NCI-H1417 (cell line): Measurements from ENCODE around the gene CLIP2.
"Not testable (repeated sequence)": the region's sequence is repeated elsewhere in the genome, so short reads cannot be mapped to it uniquely, and the experiment has no call there.

Experiments used
- DNase-seq, 3 experiments: peaks; one replicate each; lab custom pipeline; 2025; lab: John Stamatoyannopoulos, UW

CLIP2 gene

DNA sequence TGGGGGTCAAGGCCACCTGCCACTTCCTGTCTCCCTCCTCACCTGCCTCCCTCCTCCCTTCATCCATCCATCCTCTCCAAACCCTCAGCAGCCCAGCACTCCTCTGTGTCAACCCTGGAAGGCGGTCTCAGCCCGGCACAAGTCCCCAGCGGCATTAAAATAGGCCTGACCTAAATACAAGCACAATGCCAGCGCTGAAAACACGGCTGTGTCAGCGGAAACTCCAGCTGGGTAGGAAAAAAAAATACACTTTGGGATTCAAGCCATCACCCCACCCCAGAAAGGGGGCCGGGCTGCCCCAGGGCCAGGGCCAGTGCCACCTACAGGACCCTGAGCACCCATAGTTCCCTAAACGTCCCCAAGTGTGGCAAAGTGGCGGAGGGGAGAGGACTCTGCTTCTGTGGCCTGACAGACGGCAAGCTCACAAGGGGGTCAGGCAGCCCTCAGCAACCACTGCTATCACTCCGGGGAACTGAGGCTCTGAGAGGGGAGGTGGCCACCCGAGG is 141.8 kb downstream of the CLIP2 start:
- DNase-seq = peak in 1 of 3 experiments; percentile 39

DNA sequence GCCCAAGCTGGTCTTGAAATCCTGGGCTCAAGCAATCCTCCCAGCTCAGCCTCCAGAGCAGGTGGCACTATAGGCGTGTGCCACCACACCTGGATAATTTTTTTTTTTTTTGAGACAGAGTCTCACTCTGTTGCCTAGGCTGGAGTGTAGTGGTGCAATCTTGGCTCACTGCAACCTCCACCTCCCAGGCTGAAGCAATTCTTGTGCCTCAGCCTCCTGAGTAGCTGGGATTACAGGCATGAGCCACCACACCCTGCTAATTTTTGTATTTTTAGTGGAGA is 148.0 kb downstream of the CLIP2 start:
- DNase-seq = not testable (repeated sequence)

DNA sequence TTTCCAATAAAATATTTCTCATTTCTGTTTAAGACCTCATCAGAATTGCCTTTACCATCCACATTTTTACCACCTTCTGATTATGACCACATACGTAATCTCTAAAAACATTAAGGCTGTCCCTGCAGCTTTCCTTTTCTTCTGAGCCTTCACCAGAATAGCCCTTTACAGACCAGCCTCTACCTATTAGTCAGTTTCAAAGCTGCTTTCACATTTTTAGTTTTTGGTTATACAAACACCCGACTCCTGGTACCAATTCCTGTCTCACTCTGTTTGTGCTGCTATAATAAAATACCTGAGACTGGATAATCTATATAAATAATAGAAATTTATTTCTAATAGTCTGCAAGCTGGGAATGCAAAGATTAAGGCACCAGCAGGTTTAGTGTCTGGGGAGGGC is 149.1 kb downstream of the CLIP2 start:
- no peak for DNase-seq

DNA sequence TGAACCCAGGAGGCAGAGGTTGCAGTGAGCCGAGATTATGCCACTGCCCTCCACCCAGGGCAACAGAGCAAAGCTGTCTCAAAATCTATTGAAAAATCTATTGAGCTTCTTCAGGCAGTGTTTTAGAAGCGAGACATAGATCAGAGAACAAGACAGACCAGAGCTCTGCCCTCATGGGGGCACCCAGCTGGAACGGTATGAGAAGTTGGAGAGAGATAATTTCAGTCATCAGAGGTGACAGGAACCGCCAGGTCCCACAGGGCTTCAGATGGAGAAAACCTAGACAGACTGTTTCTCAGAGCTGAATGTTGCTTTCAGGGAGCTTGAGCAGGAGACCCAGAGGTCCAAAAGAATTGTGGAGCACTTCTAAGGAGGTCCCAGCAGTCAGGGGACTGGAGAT is 150.3 kb downstream of the CLIP2 start:
- DNase-seq = no peak

DNA sequence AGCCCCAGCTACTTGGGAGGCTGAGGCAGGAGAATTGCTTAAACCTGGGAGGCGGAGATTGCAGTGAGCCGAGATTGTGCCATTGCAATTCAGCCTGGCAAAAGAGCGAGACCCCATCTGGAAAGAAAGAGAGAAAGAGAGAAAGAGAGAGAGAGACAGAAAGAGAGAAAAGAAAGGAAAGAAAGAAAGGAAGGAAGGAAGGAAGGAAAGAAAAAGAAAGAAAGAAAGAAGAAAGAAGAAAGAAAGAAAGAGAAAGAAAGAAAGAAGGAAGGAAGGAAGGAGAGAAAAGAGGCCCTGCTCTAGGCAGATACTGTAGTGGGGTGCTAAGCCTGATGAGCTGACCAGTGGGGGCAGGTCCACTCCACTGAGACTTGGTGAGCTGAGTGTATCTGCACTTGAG is 150.9 kb downstream of the CLIP2 start:
- DNase-seq = not testable (repeated sequence)

DNA sequence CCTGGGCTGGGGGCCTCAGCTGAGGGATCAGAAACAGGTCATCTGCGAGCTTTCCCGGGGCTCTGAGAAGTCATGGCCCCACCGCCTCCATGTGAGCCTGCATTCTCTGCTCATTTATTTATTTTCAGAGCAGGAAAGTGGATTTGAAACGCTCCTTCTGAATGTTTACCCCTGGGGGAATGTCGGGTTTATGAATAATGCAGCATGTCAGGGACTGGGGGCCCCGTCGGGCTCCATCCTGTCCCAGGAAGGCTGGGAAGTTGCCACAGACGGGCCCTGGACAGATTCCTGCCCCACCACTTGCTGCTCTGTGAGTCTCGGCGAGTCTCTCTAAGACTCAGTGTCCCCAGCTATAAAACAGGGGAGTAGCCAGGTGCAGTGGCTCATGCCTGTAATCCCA is 152.6 kb downstream of the CLIP2 start:
- DNase-seq = no peak

DNA sequence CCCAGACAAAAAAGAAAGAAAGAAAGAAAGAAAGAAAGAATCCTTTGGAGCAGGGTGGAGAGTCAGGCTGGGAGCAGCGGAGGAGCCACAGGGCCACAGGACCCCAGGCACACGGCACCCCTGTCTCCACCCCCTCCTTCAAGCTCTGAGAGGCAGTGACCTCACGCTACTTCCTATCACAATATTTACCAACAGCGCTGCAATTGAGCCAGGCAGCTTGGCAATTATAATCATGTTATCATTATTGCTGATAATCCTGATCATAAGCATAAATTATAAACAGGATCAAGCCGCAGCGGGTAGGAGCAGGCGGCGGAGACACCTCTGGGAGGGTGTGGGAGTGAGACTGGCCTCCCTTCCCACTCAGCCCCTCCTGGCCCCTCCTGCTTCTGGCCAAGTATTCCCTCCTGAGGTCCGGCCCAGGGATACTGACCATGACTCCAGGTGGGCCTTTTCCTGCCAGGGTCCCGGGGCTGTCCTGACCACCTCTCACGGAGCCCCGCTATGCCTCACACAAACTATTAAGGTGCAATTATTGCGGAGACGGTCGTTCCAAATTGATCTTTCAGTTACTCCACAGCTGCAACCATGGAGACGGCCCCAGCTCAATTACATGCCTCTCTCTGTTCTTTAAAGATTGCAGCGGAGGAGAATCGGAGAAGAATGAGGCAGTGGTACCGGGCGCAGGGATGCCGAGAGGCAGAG is 154.5 kb downstream of the CLIP2 start:
- peak in 2 of 3 experiments; percentile 83 to 89 for DNase-seq

DNA sequence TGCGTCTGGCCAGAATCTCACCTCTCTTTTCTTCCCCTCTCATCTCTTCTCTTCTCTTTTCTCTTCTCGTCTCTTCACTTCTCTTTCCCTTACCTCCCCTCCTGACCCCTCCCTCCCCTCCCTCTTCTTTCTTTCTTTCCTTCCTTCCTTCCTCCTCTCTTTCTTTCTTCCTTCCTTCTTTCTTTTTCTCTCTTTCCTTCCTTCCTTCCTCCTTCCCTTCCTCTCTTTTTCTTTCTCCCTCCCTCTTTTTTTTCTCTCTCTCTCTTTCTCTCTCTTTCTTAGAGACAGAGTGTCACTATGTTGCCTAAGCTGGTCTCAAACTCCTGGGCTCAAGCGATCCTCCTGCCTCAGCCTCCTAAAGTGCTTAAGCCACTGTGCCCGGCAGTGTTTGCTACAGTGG is 159.9 kb downstream of the CLIP2 start:
- no peak for DNase-seq

DNA sequence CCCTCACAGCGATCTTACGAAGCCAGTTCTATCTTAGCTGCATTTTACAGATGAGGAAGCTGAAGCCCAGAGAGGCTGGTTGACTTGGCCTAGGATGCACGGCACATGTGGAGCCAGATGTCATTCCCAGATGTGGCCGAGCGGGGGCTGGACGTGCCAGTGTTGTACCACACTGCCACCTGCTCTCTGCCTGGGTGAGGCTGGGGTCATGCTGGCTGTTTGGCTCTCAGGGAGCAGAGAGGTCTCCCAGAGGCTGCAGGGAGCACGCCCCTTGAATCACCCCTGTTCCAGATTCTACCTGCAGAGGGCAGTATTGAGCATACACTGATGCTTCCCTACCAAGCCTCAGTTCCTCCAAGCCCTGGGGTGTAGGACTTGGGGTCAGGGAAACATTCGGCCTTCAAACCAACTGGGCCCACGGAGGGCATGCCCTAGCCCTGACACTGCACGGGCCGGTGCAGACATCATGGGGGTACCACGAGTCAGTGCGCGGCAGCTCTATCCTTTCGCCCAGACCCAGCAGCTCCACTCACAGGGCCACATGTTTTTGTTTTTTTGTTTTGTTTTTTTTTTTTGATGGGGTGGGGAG is 160.7 kb downstream of the CLIP2 start:
- peak; percentile 46 to 82 (median 66) for DNase-seq

DNA sequence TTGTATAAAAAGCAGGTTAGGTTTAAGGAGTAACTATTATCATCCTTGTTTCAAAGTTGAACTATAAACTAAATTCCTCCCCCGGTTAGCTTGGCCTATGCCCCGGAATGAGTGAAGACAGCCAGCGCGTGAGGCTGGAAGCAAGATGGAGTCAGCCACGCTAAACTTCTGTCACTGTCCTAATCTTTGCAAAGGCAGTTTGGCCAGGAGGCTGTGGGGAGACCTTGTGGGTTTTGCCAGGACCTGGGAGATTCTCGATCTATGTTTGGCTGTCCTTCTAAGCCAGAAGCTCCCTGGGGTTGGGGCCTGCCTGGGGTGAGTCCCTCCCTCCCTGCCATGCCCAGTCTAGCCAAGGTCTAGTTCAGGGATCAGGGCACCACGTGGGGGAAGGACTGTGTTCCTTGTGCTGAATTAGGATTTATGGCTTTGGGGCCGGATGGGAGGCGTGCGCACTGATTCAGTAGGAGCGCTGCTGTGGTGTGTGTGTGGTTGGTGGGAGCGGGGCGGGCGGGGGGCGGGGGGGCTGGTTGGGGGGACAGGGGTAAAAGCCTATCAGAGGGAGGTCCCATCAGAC is 163.6 kb downstream of the CLIP2 start:
- peak in 2 of 3 experiments; percentile 38 to 42 for DNase-seq

DNA sequence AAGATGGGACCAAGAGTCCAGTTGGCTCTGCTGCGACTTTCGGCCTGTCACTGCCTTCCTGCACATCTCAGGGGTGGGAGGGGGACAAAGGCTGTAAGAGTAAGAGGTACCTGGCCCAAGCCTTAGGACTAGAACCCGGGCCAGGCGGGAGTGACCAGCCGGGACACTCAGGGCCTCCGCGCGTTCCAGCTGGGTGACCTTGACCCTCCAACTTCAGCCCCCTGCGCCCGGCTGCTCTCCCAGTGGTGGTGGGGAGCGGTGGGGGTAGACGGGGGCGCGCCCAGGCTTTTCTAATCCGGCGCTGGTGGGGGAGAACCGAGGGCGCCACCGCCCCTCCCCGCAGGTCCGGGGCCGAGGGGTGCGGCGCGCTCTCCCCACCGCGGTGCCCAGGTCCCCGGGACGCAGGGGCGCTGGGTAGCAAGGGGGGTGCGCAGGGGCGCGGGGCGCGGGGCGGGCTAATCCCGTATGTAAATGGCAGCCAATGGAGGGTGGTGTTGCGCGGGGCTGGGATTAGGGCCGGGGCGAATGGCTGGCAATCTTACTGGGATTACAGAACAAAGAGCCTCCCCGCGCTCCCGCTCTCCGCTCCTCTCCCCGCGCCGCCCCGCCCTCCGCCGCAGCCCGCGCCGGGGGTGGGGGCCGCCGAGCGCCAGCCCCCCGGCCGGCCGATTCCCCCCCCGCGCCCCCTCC is 164.3 kb downstream of the CLIP2 start, which contains the start of gene GTF2IRD1:
TSS of gene GTF2IRD1 (plus strand) at position 585 of the 690 bp plus-strand sequence. CDS start 54,175 bp downstream, outside the sequence.
- peak; percentile 76 to 87 (median 80) for DNase-seq

DNA sequence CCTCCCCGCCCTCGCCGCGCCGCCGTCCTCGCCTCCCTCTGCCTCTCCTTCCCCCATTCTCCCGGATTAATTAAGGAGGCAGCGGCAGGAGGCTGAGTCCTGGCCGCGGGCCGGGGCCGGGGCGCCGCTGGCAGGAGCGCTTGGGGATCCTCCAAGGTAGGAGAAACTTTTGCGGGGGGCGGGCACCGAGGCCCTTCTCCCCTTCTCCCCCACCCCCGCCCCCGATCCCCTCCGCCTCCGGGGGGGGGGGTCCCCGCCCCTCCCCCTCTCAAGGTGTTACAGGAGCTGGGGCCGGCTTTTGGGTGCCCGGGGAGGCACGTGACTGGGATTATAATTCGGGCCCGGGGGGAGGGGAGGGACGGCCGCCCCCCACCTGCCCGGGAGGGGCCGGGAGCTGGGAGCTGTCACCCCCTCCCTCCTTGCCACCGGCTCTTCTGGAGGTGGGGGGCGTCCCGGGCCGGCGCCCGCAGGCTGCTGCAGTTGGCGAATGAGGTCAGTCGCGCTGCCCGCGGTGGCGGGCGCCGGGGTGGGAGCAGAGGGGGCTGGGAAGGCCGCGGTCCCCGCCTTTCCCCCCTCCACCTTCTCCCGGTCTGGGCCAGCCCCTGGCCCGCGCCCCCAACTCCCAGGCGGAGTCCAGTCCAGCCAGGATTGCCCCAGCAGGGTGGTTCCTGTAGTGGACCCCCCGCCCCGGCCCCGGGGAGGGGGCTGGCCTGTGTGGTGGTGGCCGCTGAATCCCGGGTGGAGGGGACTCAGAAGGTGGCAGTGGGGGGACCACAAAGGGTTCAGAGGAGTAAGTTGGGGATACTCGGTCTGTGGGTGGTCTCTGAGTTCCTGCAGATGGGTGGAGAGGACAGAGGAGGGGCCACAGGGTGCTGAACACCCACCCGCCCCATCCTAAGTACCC is 165.1 kb downstream of the CLIP2 start:
- DNase-seq = peak in 2 of 3 experiments; percentile 58 to 76

DNA sequence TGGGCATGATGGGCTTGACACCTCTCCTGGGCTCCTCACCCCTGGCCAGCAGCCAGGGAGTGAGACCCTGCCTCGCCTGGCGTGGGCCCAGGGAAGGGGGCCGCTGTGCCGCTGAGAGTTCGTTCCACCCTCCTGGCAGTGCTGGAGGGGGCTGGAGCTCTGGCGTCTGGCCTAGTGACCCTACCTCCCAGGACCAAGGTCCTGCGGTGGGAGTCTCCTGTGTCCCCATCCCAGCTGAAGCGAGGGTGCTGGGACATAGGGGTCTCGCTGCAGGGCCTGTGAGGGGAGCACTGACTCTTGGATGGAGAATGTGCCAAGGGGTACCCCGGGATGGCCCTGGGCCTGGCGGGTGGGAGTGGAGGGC is 165.7 kb downstream of the CLIP2 start:
- peak in 1 of 3 experiments; percentile 59 for DNase-seq

DNA sequence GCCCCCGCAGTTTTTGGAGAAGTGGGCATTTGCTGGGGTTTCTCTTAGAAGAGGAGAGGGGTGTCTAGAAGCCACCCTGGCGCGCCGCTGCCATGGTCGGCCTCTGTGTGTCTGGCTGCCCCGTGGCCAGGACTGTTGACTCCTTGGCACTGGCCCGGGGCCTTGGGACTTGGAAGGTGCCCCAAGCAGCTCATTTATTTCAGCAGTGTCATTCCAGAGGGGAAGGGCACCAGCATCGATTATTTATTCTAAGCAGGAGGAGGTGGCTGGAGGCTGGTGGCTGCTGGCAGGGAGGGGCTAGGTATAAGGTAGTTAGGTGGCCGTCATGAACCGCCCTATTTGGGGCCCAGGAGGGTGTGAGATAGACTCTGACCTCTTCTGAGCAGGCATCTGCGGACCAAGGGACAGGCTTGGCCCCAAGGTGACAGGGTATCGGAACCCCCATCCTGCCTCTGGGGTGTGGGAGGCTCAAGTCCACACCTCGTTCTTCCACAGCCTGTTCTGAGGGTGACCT is 166.1 kb downstream of the CLIP2 start:
- peak in 1 of 3 experiments; percentile 22 for DNase-seq
